AG04450 (cell line): Measurements from ENCODE around the gene WFDC9. TPM values are rescaled to one million over a fixed set of nuclear protein-coding genes. Genes with fewer than 3 reads are reported as not detected.

Experiments
- CTCF ChIA-PET: fragments of 300-600, 350-600 bp; formaldehyde crosslinking; extraction: SDS; loops from one replicate; lab custom pipeline; 2022; ENCODE audit warnings: antibody characterized with exemption, inconsistent platforms; lab: Charles Lee
- POLR2A ChIA-PET: fragments of 350-600 bp; formaldehyde crosslinking; extraction: SDS; loops from one replicate; lab custom pipeline; 2021; ENCODE audit warnings: antibody characterized with exemption, inconsistent platforms; lab: Yijun Ruan, JAX
- DNase-seq: peaks from one replicate; pipeline ENCODE4 v3.0.0-alpha.2; 2011; ENCODE audit warnings: low read depth, low spot score
- H3K27ac ChIP-seq: one replicate; pipeline ENCODE4 v1.5.1; 2012; ENCODE audit warnings: low read depth, low read length, control low read depth
- H3K27me3 ChIP-seq: one replicate; pipeline ENCODE4 v1.6.0; 2012; ENCODE audit warnings: low read length; ENCODE audit not compliant: control insufficient read depth, insufficient read depth
- H3K4me3 ChIP-seq: 2 replicates; pipeline ENCODE4 v1.5.1; 2011; ENCODE audit warnings: mild to moderate bottlenecking, low read depth, low read length, control low read depth
- H3K9me3 ChIP-seq: 2 replicates; pipeline ENCODE4 v1.5.1; 2012; ENCODE audit warnings: low read length; ENCODE audit not compliant: control insufficient read depth, insufficient read depth
- CTCF ChIP-seq: IDR thresholded peaks from 2 replicates; pipeline ENCODE4 v1.5.1; 2011; ENCODE audit warnings: low read depth, low read length, control low read depth, inconsistent platforms
- polyA plus RNA-seq: library from polyadenylated mRNA; depleted of rRNA; stranded (reverse); fragments of >200 nt; gene quantifications from 2 replicates; pipeline ENCODE4 v1.2.3, GENCODE V29; 2011

WFDC9 gene
- polyA plus RNA-seq, 1 experiment = not detected

GRCh38 chr20:45617591-45617990 is 13.5 kb downstream of the WFDC9 start:
- ChIA-PET POLR2A (no interaction called here), CTCF (interaction anchor here (0.5 to 1.6 kb wide), 2 partner anchors 12 to 126 kb away, joined by 3 to 7 read pairs; partner anchors contain the start of gene WFDC10A)
- TF ChIP-seq CTCF = no peak

GRCh38 chr20:45612314-45612713 is 18.8 kb downstream of the WFDC9 start:
- no peak overlapping the region for H3K27ac ChIP-seq
- no peaks in the 10 kb centered on the region for H3K9me3 ChIP-seq
- no peak overlapping the region for H3K4me3 ChIP-seq
- no peaks in the 10 kb centered on the region for H3K27me3 ChIP-seq
- ChIA-PET CTCF (no interaction called here), POLR2A (no interaction called here)
- DNase-seq = no peak
- no peak for TF ChIP-seq CTCF

More at GRCh38 chr20:45617591-45617990, 13.5 kb downstream of the WFDC9 start:
- Histone ChIP-seq H3K27ac (no peak overlapping the region), H3K27me3 (no peaks in the 10 kb centered on the region), H3K4me3 (no peak overlapping the region), H3K9me3 (no peaks in the 10 kb centered on the region)
- no peak for DNase-seq

- no peaks in the 10 kb centered on the region for H3K9me3 ChIP-seq
- no peak for TF ChIP-seq CTCF
- no peaks in the 10 kb centered on the region for H3K27me3 ChIP-seq
- H3K27ac ChIP-seq = no peak overlapping the region
- ChIA-PET CTCF (no interaction called here), POLR2A (no interaction called here)
- no peak overlapping the region for H3K4me3 ChIP-seq
- DNase-seq = peak; percentile 13
Observed at GRCh38 chr20:45611054-45611453, 20.0 kb downstream of the WFDC9 start.

- no peak overlapping the region for H3K4me3 ChIP-seq
- POLR2A ChIA-PET = no interaction called here
- TF ChIP-seq CTCF = no peak
- H3K27ac ChIP-seq = no peak overlapping the region
- H3K27me3 ChIP-seq = no peaks in the 10 kb centered on the region
- H3K9me3 ChIP-seq = no peaks in the 10 kb centered on the region
- CTCF ChIA-PET = no interaction called here
- DNase-seq = no peak
Observed at GRCh38 chr20:45607810-45608209, 23.3 kb downstream of the WFDC9 start.

GRCh38 chr20:45595235-45595634 is 35.8 kb downstream of the WFDC9 start:
- H3K9me3 ChIP-seq = no peaks in the 10 kb centered on the region
- TF ChIP-seq CTCF = no peak
- ChIA-PET POLR2A (no interaction called here), CTCF (interaction anchor here (2.5 kb wide), 1 partner anchor 176 kb away, joined by 14 read pairs; no protein-coding TSS in a partner anchor)
- peaks cover 4% of the 10 kb centered on the region for H3K27me3 ChIP-seq
- DNase-seq = no peak
- H3K27ac ChIP-seq = no peak overlapping the region
- H3K4me3 ChIP-seq = no peak overlapping the region
